Activated CD8-positive, alpha-beta T cell treated with anti-CD3 and anti-CD28 coated beads for 36 hours (primary cell): Measurements from ENCODE around the gene APOBEC2. TPM values are rescaled to one million over a fixed set of nuclear protein-coding genes. Genes with fewer than 3 reads are reported as not detected.

Experiments
- ATAC-seq: fragments of 200-7000 bp; cut with Tn5 transposase; one replicate; pipeline ENCODE4 v1.10.0; 2021; ENCODE audit warnings: mild to moderate bottlenecking, moderate library complexity
- CTCF ChIA-PET: fragments of 350-600 bp; sonication (Branson Sonifier 250); formaldehyde crosslinking; loops from one replicate; lab custom pipeline; 2021; ENCODE audit warnings: antibody characterized with exemption; lab: Charles Lee
- POLR2A ChIA-PET: fragments of 350-600 bp; sonication (Branson Sonifier 250); formaldehyde crosslinking; loops from one replicate; lab custom pipeline; 2021; ENCODE audit warnings: antibody characterized with exemption; lab: Charles Lee
- DNase-seq: peaks from one replicate; pipeline ENCODE4 v3.0.0-alpha.2; 2020
- H3K27ac Mint-ChIP-seq: one replicate; pipeline ENCODE4 v1.8.0; 2021; ENCODE audit warnings: mild to moderate bottlenecking, mixed read lengths
- H3K27me3 Mint-ChIP-seq: one replicate; pipeline ENCODE4 v1.8.0; 2021; ENCODE audit warnings: mixed read lengths
- H3K36me3 Mint-ChIP-seq: one replicate; pipeline ENCODE4 v1.8.0; 2021; ENCODE audit warnings: low read depth, mixed read lengths
- H3K4me1 Mint-ChIP-seq: one replicate; pipeline ENCODE4 v1.8.0; 2021; ENCODE audit warnings: low read depth, mixed read lengths
- H3K4me3 Mint-ChIP-seq: one replicate; pipeline ENCODE4 v1.8.0; 2021; ENCODE audit warnings: mild to moderate bottlenecking, moderate library complexity, mixed read lengths
- H3K9me3 Mint-ChIP-seq: one replicate; pipeline ENCODE4 v1.8.0; 2021; ENCODE audit warnings: mixed read lengths
- intact Hi-C: fragments of 100-400 bp; cut with micrococcal nuclease; formaldehyde crosslinking; loops from one replicate; pipeline ENCODE4 v1.10.0; 2022
- total RNA-seq, 2 experiments: library from RNA; stranded (reverse); gene quantifications; one replicate each; pipeline ENCODE4 v1.2.3, GENCODE V29; 2021
- TF ChIP-seq, protein P1 (sequence below): fragments of 200-600 bp; IDR thresholded peaks from one replicate; pipeline ENCODE4 v1.8.0; 2022; ENCODE audit warnings: antibody characterized with exemption, mild to moderate bottlenecking

Gene APOBEC2
- total RNA-seq, 2 experiments from 2014 or later = not detected

DNA sequence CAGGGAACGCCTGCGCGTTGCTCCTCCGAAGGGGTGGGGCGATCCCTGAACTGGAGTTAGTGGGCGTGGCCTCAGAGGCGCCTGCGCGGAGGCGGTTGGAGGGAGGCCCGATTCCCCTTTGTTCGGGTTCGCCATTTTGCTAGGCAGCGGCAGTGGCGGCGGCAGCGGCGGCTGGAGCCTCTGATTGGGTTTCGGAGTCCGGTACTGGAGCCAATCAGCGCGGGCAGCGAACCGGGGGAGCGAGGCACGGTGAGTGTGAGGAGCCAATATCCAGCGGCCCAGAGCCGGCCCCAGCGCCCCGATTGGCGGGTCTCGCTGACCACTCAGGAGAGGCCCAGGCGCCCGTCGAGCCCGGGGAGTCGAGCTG is 19.8 kb downstream of the APOBEC2 start, which contains the start of gene NFYA:
Gene NFYA (plus strand): TSS at position 139 of the 367 bp plus-strand sequence. CDS start 6,116 bp downstream, outside the sequence.
- no peak for DNase-seq
- intact Hi-C loops = loop anchor here (10.0 kb wide), 1 partner anchor 112 kb away; no protein-coding TSS in a partner anchor
- ATAC-seq = peak; percentile 70
- POLR2A ChIA-PET = interaction anchor here (1.7 kb wide), 1 partner anchor 247 kb away, joined by 4 read pairs; no protein-coding TSS in a partner anchor
- H3K4me3 Mint-ChIP-seq = peak within 1 kb of the TSS; percentile 91
- peak within 1 kb of the TSS; percentile 98 for H3K27ac Mint-ChIP-seq
- no peaks in the 10 kb centered on the region for H3K27me3 Mint-ChIP-seq
- CTCF ChIA-PET = interaction anchor here (1.0 to 1.2 kb wide), 2 partner anchors 45 to 108 kb away, joined by 3 to 6 read pairs; no protein-coding TSS in a partner anchor
- no peaks in the 10 kb centered on the region for H3K9me3 Mint-ChIP-seq
- TF ChIP-seq, protein P1, sequence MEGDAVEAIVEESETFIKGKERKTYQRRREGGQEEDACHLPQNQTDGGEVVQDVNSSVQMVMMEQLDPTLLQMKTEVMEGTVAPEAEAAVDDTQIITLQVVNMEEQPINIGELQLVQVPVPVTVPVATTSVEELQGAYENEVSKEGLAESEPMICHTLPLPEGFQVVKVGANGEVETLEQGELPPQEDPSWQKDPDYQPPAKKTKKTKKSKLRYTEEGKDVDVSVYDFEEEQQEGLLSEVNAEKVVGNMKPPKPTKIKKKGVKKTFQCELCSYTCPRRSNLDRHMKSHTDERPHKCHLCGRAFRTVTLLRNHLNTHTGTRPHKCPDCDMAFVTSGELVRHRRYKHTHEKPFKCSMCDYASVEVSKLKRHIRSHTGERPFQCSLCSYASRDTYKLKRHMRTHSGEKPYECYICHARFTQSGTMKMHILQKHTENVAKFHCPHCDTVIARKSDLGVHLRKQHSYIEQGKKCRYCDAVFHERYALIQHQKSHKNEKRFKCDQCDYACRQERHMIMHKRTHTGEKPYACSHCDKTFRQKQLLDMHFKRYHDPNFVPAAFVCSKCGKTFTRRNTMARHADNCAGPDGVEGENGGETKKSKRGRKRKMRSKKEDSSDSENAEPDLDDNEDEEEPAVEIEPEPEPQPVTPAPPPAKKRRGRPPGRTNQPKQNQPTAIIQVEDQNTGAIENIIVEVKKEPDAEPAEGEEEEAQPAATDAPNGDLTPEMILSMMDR = no peak
- peaks cover 52% of the 10 kb centered on the region for H3K4me1 Mint-ChIP-seq
- peaks cover 34% of the 10 kb centered on the region for H3K36me3 Mint-ChIP-seq

GRCh38 chr6:41073203-41073967 is 20.4 kb downstream of the APOBEC2 start:
- peak; percentile 86 for DNase-seq
- ChIA-PET CTCF (interaction anchor here (1.0 to 1.2 kb wide), 2 partner anchors 46 to 107 kb away, joined by 3 to 6 read pairs; no protein-coding TSS in a partner anchor), POLR2A (interaction anchor here (1.7 kb wide), 1 partner anchor 247 kb away, joined by 4 read pairs; no protein-coding TSS in a partner anchor)
- Mint-ChIP-seq H3K27ac (peak overlapping the region; percentile 95), H3K9me3 (no peaks in the 10 kb centered on the region), H3K4me3 (peak overlapping the region; percentile 91), H3K27me3 (no peaks in the 10 kb centered on the region), H3K36me3 (peaks cover 30% of the 10 kb centered on the region), H3K4me1 (peaks cover 52% of the 10 kb centered on the region)
- intact Hi-C loops = loop anchor here (10.0 kb wide), 1 partner anchor 111 kb away; no protein-coding TSS in a partner anchor
- peak; percentile 5 for ATAC-seq
- TF ChIP-seq, protein P1 = peak; percentile 65

GRCh38 chr6:41073968-41074691 is 21.1 kb downstream of the APOBEC2 start:
- CTCF ChIA-PET = interaction anchor here (1.5 kb wide), 1 partner anchor 10 kb away, joined by 4 read pairs; no protein-coding TSS in a partner anchor
- H3K27me3 Mint-ChIP-seq = no peaks in the 10 kb centered on the region
- no peak for ATAC-seq
- intact Hi-C loops = loop anchor here (10.0 kb wide), 1 partner anchor 111 kb away; no protein-coding TSS in a partner anchor
- DNase-seq = no peak
- H3K9me3 Mint-ChIP-seq = no peaks in the 10 kb centered on the region
- peak overlapping the region; percentile 86 for H3K4me3 Mint-ChIP-seq
- POLR2A ChIA-PET = no interaction called here
- H3K27ac Mint-ChIP-seq = peak overlapping the region; percentile 95
- peaks cover 57% of the 10 kb centered on the region for H3K4me1 Mint-ChIP-seq
- peaks cover 33% of the 10 kb centered on the region for H3K36me3 Mint-ChIP-seq
- TF ChIP-seq, protein P1 = no peak

DNA sequence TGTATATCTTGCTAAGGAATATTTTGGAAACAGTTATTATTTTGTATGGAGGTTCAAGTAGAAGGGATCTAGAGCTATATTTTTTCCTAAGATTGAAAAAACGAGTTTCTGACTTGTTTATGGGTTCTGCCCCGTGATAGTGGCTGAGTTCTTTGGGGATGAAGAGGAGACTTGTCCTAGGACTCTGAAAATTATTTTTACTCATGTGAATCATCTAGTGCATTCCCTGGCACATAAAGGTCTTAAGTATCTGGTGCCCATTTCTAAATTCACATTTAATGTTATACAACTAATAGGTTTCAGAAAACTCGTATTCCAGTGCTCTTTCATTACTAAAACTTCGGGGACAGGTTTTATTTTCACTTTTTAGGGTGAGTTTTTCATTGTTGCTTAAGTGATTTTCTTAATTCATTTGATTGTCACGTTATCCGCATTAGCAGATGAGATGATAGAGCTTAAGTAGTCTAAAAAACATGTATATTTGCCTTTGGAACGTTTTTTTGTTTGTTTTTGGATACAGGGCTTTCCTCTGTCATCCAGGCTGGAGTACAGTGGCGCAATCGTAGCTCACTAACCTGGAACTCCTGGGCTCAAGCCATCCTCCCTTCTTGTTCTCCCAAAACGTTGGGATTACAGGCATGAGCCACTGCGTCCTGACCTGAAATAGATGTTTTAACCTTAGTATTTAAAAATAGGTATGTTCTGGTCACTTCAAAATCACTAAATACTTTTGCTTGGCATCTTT is 21.9 kb downstream of the APOBEC2 start:
- Mint-ChIP-seq H3K27me3 (no peaks in the 10 kb centered on the region), H3K4me1 (peaks cover 59% of the 10 kb centered on the region), H3K27ac (peak overlapping the region; percentile 95), H3K9me3 (no peaks in the 10 kb centered on the region), H3K4me3 (peak overlapping the region; percentile 86), H3K36me3 (peaks cover 34% of the 10 kb centered on the region)
- CTCF ChIA-PET = interaction anchor here (1.1 to 1.5 kb wide), 4 partner anchors 9 to 260 kb away, joined by 3 to 4 read pairs (median 4); partner anchors contain the start of gene UNC5CL
- intact Hi-C loops = loop anchor here (10.0 kb wide), 1 partner anchor 110 kb away; no protein-coding TSS in a partner anchor
- POLR2A ChIA-PET = no interaction called here
- DNase-seq (no peak), ATAC-seq (no peak)
- TF ChIP-seq, protein P1 = no peak
